Stimulated activated CD4-positive, alpha-beta T cell treated with anti-CD3 and anti-CD28 coated beads, Interleukin-15, amount 100 ng/mL, for 24 hours (primary cell): Measurements from ENCODE around the gene UBXN2A.
A peak's percentile ranks its signal among the peaks of the same experiment; 100 is the strongest.

Experiments used
- DNase-seq: peaks from one replicate; pipeline ENCODE4 v3.0.0-alpha.2; 2020

Gene UBXN2A, protein sequence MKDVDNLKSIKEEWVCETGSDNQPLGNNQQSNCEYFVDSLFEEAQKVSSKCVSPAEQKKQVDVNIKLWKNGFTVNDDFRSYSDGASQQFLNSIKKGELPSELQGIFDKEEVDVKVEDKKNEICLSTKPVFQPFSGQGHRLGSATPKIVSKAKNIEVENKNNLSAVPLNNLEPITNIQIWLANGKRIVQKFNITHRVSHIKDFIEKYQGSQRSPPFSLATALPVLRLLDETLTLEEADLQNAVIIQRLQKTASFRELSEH

DNA sequence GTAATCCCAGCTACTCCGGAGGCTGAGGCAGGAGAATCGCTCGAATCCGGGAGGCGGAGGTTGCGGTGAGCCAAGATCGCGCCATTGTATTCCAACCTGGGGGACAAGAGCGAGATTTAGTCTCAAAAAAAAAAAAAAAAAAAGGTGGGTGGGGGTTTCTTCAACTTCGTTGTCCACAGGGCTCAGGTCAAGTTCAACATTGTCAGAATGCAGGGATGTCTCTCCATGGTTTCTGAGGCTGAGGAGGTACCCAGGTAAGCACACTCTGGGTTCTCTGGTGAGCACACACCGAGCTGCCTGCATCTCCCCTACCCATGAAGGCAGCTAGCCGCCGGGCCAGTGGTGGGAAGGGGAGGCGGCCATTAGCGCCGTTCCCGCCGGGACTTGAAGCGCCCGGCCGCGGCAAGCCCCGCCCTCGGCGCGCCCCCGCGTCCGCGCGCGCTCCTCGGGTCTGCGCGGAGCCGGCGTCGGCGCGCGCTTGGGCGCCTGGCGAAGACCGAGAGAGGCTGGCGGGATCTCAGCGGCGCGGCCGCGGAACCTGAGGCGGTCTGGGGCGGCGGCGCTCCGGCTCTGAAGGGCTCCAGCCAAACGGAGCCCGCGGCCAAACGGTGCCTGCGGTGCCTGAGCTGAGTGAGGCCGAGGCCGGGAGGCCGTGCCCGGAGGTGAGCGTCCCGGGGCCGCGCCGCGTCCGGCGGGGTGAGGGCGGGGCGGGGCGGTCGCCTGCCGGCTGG lies at the start of gene UBXN2A:
Gene UBXN2A (plus strand): TSS at position 477 of the 731 bp plus-strand sequence. CDS start 17,852 bp downstream, outside the sequence.
- peak; percentile 80 for DNase-seq

- DNase-seq: no peak
Observed at GRCh38 chr2:23900133-23900532, 40.1 kb upstream of the UBXN2A start.

DNA sequence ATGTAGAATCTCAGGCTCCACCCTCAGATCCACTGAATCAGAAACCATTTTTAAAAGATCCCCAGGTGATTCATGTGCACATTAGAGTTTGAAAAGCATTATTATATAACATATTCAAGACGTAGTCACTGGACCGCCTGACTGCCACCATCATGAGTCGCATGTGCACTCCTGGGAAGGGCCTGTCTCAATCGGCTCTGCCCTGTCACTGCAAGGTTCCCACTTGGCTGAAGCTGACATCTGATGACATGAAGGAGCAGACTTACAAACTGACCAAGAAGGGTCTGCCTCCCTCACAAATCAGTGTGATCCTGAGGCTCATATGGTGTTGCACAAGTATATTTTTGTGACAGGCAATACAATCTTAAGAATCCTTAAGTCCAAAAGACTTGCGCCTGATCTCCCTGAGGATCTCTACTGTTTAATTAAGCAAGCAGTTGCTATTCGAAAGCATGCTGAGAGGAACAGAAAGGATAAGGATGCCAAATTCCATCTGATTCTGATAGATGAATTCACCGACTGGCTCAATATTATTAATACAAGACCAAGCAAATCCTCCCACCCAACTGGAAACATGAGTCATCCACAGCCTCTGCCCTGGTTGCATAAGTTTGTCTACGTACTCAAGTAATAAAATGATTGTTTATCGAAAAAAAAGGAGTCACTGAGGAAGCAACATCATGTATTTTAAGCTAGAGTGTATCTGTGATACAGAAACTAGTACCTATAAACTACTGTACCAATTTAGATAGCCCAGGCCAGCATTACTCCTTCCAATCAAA lies 39.5 kb upstream of the UBXN2A start:
- no peak for DNase-seq

DNA sequence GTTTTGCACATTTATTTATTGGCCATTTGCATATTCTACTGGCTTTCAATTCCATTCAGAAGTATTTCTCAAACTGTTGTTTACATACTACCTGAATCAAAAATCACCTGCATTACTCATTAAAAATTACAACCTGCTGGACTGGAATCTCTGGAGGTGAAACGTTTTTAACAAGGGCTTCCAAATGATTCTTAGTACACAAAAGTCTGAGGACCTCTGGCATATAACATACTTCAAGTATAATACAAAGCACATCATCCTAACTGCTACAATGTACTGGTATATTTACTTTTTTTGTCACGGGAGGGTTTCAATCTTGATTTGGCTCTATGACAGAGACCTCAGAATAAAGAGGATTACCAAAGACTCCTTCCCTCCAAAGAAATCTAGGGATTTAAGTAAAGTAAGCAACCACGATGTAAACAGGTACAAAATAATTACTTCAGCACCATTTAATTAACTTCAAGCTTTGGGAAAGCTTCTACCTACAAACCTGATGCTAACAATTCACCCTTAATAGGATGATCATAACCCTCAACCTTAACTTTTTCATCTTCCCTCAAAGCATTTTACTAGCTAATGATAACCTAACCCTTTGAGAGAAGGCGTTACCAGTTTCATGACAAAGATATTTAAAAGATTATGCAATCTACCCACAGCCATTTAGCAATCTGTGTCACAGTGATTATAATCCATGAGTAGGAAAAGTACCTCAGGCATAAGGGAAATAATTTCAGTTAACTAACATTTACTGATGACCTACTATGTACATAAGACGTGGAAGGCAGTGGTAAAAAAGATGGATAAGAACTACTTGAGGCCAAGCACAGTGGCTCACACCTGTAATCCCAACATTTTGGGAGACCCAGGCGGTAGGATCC lies 38.1 kb upstream of the UBXN2A start:
- no peak for DNase-seq

- DNase-seq: no peak
Observed at GRCh38 chr2:23903034-23903433, 37.2 kb upstream of the UBXN2A start.

DNA sequence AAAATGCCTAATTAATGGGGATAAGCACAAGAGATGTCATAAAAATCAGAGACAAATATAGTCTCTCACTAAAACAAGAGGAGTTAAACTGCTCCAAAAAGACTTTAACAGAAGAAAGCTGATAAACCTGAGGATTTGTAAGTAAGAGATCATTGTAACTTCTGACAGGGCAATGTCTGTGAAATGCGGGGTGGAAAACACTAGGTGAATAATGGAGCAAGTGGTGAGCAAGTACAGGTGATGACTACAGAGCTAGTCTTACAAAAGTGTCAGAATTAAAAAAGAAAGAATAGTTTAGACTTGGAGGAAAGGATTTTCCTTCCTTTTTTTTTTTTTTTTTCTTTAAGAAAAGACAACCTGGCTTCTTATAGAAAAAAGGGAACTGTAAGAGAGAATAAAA lies 36.0 kb upstream of the UBXN2A start:
- no peak for DNase-seq

- DNase-seq: no peak
Observed at GRCh38 chr2:23904692-23905091, 35.6 kb upstream of the UBXN2A start.

DNA sequence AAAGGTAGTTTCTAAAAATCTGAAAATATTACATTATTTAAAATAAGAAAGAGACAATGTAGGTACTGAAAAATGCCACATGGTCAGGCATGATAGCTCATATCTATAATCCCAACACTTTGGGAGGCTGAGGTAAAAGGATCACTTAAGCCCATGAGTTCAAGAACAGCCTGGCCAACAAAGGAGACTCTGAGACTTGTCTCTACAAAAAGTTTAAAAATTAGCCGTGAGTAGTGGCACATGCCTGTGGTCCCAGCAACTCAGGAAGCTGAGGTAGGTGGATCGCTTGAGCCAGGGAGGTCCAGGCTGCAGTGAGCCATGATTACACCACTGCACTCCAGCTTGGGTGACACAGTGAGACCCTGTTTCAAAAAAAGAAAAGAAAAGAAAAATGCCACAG lies 35.1 kb upstream of the UBXN2A start:
- no peak for DNase-seq

DNA sequence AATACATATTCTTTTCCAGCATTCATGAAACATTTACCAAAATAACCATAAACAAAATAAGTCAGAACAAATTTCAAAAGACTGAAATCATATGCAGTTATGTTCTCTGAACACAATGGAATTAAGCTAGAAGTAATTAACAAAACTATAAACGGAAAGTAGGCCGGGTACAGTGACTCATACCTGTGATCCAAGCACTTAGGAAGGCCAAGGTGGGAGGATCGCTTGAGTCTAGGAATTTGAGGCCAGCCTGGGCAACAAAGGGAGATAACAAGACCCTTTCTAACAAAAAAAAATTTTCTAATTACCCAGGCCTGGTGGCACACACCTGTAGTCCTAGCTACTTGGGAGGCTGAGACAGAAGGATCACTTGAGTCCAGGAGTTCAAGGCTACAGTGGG lies 28.2 kb upstream of the UBXN2A start:
- DNase-seq: no peak

GRCh38 chr2:23915327-23915726 lies 24.9 kb upstream of the UBXN2A start:
- DNase-seq: no peak

DNA sequence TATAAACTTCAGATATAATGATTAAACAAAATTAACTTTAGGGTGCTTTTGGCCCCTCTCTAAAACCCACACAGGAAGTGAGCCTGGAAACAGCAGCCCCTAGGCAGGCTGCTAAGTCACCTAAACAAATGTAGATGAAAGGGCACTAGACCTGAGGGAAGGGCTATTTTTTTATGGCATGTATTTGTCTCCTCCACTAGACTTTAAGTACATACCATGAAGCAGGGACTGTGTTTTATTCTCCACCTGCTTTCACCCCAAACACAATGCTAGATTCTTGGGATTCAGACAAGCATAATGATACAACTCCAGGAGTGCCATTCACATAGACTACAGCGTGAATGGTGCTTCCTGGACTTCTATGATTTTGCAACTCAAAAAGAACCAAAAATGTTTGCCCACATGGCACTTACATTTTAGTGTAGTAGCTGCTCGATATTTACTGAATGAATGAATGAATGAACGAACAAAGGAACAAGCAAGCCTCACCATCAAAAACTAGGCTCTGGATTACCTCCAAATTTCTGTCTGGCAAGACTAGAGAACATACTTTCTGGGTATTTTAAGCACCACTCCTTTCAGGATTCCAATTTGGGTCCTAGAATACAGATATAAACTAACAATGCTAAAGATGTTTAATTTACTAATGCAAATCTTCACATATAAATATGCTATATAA lies 23.4 kb upstream of the UBXN2A start:
- no peak for DNase-seq

GRCh38 chr2:23918837-23919489 lies 21.3 kb upstream of the UBXN2A start:
- DNase-seq: no peak

DNA sequence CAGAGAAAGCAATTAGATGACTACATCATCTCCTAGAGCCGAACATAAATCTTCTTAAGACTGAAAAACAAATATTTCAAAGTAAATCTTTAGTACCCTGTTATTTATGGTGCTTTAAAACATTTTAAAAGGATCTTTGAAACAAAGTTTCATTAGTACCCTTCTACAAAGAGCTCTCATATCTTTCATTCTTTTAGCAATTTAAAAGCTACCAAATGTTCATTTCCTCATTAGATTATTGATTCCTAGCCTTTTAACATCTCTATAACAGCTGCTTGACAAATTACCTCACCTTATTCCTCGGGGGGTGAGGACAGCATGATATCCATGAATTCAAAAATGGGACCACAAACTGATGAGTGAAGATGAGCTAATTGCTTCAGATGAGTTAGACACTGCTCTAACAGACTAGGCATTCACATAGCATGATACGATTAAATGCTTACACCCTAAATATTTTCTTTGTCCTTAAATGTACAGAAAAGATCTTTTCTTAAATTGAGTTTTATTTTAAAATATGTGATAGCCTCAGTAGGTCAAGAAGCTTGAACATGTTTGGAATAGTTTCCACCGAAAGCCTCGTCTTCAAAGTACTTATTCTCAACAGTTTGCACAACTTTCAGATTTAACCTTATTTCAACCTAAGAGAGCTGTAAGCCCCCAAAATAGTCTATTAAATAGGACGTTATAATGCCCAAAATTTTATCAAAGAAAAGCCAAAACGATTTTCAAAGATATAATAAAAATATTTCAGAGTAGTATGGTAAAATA lies 15.5 kb upstream of the UBXN2A start:
- DNase-seq: no peak

- DNase-seq: peak; percentile 71
Observed at GRCh38 chr2:23925702-23926289, 14.5 kb upstream of the UBXN2A start.

DNA sequence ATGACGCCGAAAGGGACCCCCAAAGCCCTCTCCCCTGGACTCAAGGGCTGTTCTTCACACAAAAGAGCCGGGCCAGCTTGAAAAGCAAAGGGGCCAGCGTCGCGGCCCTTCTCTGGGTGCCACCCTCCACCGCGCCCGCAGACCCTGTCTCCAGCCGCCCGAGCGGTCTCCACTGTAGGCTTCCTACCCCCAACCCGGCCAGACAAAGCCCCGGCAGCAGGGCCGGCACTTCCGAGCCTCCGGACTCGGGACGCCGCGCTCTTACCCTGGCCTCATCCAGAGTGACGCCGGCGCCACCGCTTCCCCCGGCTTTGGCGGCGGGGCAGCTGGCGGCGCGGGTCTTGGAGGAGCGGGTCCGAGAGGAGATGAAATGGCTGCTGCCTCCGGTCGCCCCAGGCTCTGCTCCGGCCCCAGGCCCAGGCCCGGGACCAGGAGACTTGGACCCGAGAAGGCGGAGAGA lies 13.9 kb upstream of the UBXN2A start:
- DNase-seq: peak; percentile 57

DNA sequence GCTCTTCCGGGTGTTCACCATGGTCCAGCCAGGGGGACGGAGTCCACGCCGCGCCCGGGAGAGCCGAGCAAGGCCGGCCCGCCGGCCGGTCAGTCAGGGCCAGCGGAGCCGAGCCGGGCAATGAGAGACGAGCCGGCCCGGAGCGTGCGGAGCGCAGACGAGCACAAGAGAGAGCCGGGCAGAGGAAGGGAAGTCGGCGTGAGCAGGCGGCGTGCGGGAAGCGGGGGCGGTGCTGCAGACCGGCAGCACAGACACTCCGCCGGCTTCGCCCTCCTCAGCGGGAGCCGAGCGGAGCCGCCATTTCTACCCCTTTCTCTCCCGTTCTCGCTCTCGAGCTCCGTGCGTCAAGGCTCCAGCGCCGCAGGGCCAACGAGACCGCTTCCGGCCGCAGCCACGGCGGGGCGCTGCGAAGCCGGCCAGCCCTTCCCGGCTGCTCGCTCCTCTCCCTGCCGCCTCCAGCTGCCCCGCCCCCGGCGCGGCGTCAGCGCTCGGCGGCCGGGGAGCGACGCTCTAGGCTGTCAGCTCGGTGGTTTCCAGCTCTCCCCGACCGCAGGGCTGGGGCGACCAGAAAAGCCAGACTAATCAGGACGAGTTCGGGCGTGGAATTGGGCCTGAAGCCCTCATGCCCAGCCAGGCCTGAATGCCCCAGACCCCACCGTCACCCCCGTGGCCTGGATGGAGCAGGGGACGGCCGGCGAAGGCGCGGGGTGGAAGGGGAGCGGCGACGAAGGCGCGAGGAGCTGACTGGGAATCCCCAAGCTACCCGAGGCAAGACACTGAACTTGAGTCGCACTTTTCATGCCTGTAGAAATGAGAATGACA lies 13.3 kb upstream of the UBXN2A start, which contains the start of gene ATAD2B:
Gene ATAD2B (minus strand): TSS at position 374 of the 822 bp plus-strand sequence. CDS start 353 bp downstream, at position 21.
- peak; percentile 93 for DNase-seq

GRCh38 chr2:23934259-23934658 lies 6.0 kb upstream of the UBXN2A start:
- DNase-seq: no peak

DNA sequence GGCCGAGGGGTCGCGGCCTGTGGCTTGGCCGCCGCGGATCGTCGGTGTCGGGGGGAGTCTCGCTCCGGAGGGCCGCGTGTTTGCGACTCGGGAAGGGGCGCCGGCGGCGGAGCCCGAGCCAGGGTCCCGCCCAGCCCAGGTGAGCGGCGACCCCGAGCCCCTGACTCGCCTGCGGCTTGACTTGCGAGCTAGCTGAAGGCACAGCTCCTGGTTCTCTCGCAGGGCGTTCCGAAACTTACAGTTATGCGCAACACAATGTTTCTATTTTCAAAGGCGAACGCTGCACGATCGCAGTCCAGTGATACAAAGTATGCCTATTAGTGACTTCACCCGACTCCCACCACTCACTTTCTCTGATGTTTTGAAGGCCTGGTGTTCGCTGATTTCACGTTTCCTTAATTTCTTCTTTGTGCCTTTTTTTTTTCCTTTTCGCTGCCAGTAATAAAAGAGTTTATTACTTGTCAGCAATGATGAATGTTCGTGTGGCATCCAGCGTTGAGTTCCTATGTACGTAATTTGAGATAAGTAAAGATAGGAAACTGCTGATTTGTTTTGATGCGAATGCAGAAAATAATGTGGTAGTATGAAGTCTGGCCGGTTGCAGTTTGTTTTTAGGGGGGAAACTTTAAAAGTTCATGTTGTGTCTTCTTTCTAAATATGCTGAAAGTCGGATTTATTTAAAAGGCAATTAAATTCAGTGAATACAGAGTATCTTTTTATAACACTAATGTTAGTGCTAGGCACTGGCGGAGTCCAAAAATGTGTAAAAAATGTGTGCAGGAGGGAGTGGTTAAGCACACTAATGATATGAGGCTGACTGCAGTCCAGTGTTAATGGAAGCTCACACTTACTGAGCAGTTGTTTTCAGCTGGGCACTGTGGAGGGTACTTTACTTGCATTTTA lies 706 bp downstream of the UBXN2A start:
- peak; percentile 63 for DNase-seq
